Measurements from ENCODE around the gene SERPINA1. TPM values are rescaled to one million over a fixed set of nuclear protein-coding genes. Genes with fewer than 3 reads are reported as not detected.

The SERPINA1 gene
- total RNA-seq, 1 experiment from 2014 or later: 9.1 TPM

- no peak for TF ChIP-seq EGR1 (IDR thresholded peaks at IDR 0.05; ENCODE audit: low read depth)
- no peak for TF ChIP-seq CEBPB (IDR thresholded peaks at IDR 0.05; ENCODE audit: low read depth)
- no peak for TF ChIP-seq ATF3 (IDR thresholded peaks at IDR 0.05)
Measured at GRCh38 chr14:94390372-94391086, 2.1 kb upstream of the SERPINA1 start (continued).

GRCh38 chr14:94389731-94390371 is 1.4 kb upstream of the SERPINA1 start:
- no peak for ATAC-seq
- Histone ChIP-seq H3K9me2 (ENCODE audit: insufficient read depth) (no peaks in the 10 kb centered on the region), H3K27me3 (ENCODE audit: insufficient read depth, low read length) (no peaks in the 10 kb centered on the region), H3K9me3 (ENCODE audit: control insufficient read depth in 1 of 2, insufficient read depth in 1 of 2, low read depth in 1 of 2, low read length in 2 of 2) (no peaks in the 10 kb centered on the region), H3K79me2 (ENCODE audit: insufficient read depth, low read length) (no peaks in the 10 kb centered on the region), H3K9ac (ENCODE audit: low read length) (no peak overlapping the region), H2AFZ (ENCODE audit: low read depth, low read length, poor library complexity, severe bottlenecking) (no peak overlapping the region), H3K4me2 (ENCODE audit: low read length) (peak overlapping the region; percentile 65), H3K36me3 (ENCODE audit: control insufficient read depth in 1 of 2, insufficient read depth in 2 of 2, low read length in 2 of 2) (no peaks in the 10 kb centered on the region), H3K27ac (ENCODE audit: low read depth, low read length) (no peak overlapping the region; the same call in 1 of the 2 replicates), H3K4me3 (replicated peaks in 1 of 2; ENCODE audit: low read depth in 1 of 2, low read length in 2 of 2) (peak overlapping the region in 1 of 2 experiments; percentile 12; a peak in 1 of 4 replicates), H4K20me1 (ENCODE audit: insufficient read depth) (no peaks in the 10 kb centered on the region), H3K4me1 (ENCODE audit: control insufficient read depth in 1 of 2, insufficient read depth in 2 of 2, low read length in 2 of 2) (peaks cover 10 to 27% of the 10 kb centered on the region in 2 experiments)
- RAD21 ChIA-PET (ENCODE audit: low non-redundant PET in 1 of 2, low total read pairs in 2 of 2, uncharacterized antibody in 2 of 2, unreplicated experiment in 2 of 2): no interaction called here
- TF ChIP-seq EGR1 (IDR thresholded peaks at IDR 0.05; ENCODE audit: low read depth) (no peak), SIN3A (IDR thresholded peaks at IDR 0.05; ENCODE audit: low read depth) (no peak), CBX3 (IDR thresholded peaks at IDR 0.05; ENCODE audit: low read depth) (no peak), POLR2AphosphoS5 (IDR thresholded peaks at IDR 0.05; ENCODE audit: low read depth, low read length) (no peak), SP1 (IDR thresholded peaks at IDR 0.05; ENCODE audit: low read depth) (no peak)
- POLR2A ChIA-PET: no interaction called here
- intact Hi-C loops (cut with micrococcal nuclease): no loop called here
- CTCF ChIA-PET: interaction anchor here (1.4 to 1.6 kb wide), 2 partner anchors 8 to 34 kb away, joined by 3 to 4 read pairs; no protein-coding TSS in a partner anchor
- BruUV-seq (replicated peaks): no TSS peak
- no peak for DNase-seq (ENCODE audit: low read depth, low spot score)

GRCh38 chr14:94389104-94389469 is 685 bp upstream of the SERPINA1 start:
- Histone ChIP-seq H3K4me2 (ENCODE audit: low read length) (peak overlapping the region; percentile 46), H3K36me3 (ENCODE audit: control insufficient read depth in 1 of 2, insufficient read depth in 2 of 2, low read length in 2 of 2) (no peaks in the 10 kb centered on the region), H3K27ac (ENCODE audit: low read depth, low read length) (no peak overlapping the region), H3K79me2 (ENCODE audit: insufficient read depth, low read length) (no peaks in the 10 kb centered on the region), H4K20me1 (ENCODE audit: insufficient read depth) (no peaks in the 10 kb centered on the region), H3K27me3 (ENCODE audit: insufficient read depth, low read length) (no peaks in the 10 kb centered on the region), H3K4me3 (replicated peaks in 1 of 2; ENCODE audit: low read depth in 1 of 2, low read length in 2 of 2) (no peak overlapping the region), H3K9me2 (ENCODE audit: insufficient read depth) (no peaks in the 10 kb centered on the region), H2AFZ (ENCODE audit: low read depth, low read length, poor library complexity, severe bottlenecking) (no peak overlapping the region), H3K4me1 (ENCODE audit: control insufficient read depth in 1 of 2, insufficient read depth in 2 of 2, low read length in 2 of 2) (peaks cover 10 to 27% of the 10 kb centered on the region in 2 experiments), H3K9ac (ENCODE audit: low read length) (no peak overlapping the region), H3K9me3 (ENCODE audit: control insufficient read depth in 1 of 2, insufficient read depth in 1 of 2, low read depth in 1 of 2, low read length in 2 of 2) (no peaks in the 10 kb centered on the region)
- intact Hi-C loops (cut with micrococcal nuclease): no loop called here
- ChIA-PET POLR2A (no interaction called here), RAD21 (ENCODE audit: low non-redundant PET in 1 of 2, low total read pairs in 2 of 2, uncharacterized antibody in 2 of 2, unreplicated experiment in 2 of 2) (no interaction called here), CTCF (no interaction called here)
- no TSS peak for BruUV-seq (replicated peaks)
- no peak for TF ChIP-seq EZH2phosphoT487 (IDR thresholded peaks at IDR 0.05; ENCODE audit: borderline replicate concordance)
- TF ChIP-seq, protein P1, sequence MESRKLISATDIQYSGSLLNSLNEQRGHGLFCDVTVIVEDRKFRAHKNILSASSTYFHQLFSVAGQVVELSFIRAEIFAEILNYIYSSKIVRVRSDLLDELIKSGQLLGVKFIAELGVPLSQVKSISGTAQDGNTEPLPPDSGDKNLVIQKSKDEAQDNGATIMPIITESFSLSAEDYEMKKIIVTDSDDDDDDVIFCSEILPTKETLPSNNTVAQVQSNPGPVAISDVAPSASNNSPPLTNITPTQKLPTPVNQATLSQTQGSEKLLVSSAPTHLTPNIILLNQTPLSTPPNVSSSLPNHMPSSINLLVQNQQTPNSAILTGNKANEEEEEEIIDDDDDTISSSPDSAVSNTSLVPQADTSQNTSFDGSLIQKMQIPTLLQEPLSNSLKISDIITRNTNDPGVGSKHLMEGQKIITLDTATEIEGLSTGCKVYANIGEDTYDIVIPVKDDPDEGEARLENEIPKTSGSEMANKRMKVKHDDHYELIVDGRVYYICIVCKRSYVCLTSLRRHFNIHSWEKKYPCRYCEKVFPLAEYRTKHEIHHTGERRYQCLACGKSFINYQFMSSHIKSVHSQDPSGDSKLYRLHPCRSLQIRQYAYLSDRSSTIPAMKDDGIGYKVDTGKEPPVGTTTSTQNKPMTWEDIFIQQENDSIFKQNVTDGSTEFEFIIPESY (IDR thresholded peaks at IDR 0.05; ENCODE audit: extremely low read depth, insufficient replicate concordance, low read length): no peak
- no peak for TF ChIP-seq SRF (IDR thresholded peaks at IDR 0.05; ENCODE audit: low read depth)
- no peak for TF ChIP-seq ELF1 (IDR thresholded peaks at IDR 0.05; ENCODE audit: borderline replicate concordance, low read depth)
- TF ChIP-seq CBX3 (IDR thresholded peaks at IDR 0.05; ENCODE audit: low read depth): no peak
- TF ChIP-seq CEBPB (IDR thresholded peaks at IDR 0.05; ENCODE audit: low read depth): no peak
- no peak for TF ChIP-seq EZH2 (IDR thresholded peaks at IDR 0.05)
- TF ChIP-seq SP1 (IDR thresholded peaks at IDR 0.05; ENCODE audit: low read depth): no peak
- TF ChIP-seq, protein P2, sequence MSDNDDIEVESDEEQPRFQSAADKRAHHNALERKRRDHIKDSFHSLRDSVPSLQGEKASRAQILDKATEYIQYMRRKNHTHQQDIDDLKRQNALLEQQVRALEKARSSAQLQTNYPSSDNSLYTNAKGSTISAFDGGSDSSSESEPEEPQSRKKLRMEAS (IDR thresholded peaks at IDR 0.05): no peak
- no peak for TF ChIP-seq ZNF274 (IDR thresholded peaks at IDR 0.05; ENCODE audit: low read depth, low read length)
- no peak for TF ChIP-seq RAD21 (IDR thresholded peaks at IDR 0.05; ENCODE audit: low read depth)
- TF ChIP-seq YY1 (IDR thresholded peaks at IDR 0.05; ENCODE audit: extremely low read depth, insufficient replicate concordance, low read depth, low read length): no peak
- TF ChIP-seq POLR2A (IDR thresholded peaks at IDR 0.05; ENCODE audit: borderline replicate concordance, extremely low read depth, insufficient read depth, insufficient read length): no peak
- no peak for DNase-seq (ENCODE audit: low read depth, low spot score)
- no peak for ATAC-seq

Data from HCT116 (cell line).